ENCODE results near the gene CCDC18.
"Not testable (repeated sequence)": the region's sequence is repeated elsewhere in the genome, so short reads cannot be mapped to it uniquely, and the experiment has no call there.

The CCDC18 gene, protein sequence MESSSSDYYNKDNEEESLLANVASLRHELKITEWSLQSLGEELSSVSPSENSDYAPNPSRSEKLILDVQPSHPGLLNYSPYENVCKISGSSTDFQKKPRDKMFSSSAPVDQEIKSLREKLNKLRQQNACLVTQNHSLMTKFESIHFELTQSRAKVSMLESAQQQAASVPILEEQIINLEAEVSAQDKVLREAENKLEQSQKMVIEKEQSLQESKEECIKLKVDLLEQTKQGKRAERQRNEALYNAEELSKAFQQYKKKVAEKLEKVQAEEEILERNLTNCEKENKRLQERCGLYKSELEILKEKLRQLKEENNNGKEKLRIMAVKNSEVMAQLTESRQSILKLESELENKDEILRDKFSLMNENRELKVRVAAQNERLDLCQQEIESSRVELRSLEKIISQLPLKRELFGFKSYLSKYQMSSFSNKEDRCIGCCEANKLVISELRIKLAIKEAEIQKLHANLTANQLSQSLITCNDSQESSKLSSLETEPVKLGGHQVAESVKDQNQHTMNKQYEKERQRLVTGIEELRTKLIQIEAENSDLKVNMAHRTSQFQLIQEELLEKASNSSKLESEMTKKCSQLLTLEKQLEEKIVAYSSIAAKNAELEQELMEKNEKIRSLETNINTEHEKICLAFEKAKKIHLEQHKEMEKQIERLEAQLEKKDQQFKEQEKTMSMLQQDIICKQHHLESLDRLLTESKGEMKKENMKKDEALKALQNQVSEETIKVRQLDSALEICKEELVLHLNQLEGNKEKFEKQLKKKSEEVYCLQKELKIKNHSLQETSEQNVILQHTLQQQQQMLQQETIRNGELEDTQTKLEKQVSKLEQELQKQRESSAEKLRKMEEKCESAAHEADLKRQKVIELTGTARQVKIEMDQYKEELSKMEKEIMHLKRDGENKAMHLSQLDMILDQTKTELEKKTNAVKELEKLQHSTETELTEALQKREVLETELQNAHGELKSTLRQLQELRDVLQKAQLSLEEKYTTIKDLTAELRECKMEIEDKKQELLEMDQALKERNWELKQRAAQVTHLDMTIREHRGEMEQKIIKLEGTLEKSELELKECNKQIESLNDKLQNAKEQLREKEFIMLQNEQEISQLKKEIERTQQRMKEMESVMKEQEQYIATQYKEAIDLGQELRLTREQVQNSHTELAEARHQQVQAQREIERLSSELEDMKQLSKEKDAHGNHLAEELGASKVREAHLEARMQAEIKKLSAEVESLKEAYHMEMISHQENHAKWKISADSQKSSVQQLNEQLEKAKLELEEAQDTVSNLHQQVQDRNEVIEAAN (N-terminal part only)

GRCh38 chr1:93180723-93181613, at the start of gene CCDC18:
Gene CCDC18 (plus strand): TSS chr1:93180724. CDS start chr1:93183362, 2,638 bp downstream.
- DNase-seq = no peak

- no peak for DNase-seq
Measured at GRCh38 chr1:93132638-93133037, 47.9 kb upstream of the CCDC18 start.

GRCh38 chr1:93136445-93136844, 44.1 kb upstream of the CCDC18 start:
- DNase-seq = no peak

DNA sequence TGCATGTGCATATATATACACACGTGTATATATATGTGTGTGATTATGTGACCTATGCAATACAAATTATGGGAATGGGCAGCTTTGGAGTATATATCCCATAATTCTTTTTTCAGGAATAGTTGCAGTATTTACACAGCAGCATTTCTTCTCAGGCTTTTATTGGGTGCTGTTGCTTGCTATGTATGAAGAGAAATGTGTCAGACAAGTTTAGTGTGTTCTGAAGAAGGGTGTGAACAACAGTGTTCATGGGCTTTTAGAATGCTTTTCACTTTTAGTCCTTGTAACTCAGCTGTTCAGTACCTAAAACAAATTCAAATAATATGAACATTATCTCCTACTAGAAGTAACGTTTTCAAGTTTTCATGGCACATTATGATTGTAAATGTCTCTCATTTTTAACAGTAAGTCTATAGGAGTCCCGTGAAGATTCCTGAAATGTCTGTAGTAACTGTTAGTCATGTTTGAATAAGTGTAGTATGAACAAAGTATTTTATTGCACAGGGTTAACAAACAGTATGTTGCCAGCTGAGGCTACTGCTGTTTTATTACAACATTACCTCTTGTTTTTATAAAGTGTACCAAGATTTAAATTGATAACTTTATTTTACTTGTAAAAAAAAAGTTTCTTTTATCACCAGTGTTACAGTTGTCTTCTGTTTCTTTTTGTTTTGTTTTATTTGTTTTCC, 42.8 kb upstream of the CCDC18 start:
- DNase-seq = no peak

DNA sequence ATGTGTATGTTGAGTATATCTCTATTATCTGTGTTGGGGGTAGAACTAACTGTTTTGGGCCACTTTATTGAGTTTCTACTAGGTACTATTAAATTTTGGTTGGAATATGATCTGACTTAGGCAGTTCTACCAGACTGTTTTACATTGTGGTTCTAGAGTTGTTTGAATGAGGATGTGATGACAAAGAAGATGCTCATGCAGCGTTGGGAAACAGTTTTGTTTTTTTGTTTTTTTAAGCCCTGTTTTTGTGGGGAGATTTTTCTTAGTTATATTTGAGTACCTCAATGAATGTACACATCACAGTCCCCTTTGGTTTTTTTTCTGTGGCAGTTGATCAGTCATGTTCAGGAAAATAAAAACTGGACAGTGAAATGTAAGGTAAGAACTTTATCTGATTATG, 40.4 kb upstream of the CCDC18 start:
- no peak for DNase-seq

- no peak for DNase-seq
Measured at GRCh38 chr1:93142161-93142560, 38.4 kb upstream of the CCDC18 start.

DNA sequence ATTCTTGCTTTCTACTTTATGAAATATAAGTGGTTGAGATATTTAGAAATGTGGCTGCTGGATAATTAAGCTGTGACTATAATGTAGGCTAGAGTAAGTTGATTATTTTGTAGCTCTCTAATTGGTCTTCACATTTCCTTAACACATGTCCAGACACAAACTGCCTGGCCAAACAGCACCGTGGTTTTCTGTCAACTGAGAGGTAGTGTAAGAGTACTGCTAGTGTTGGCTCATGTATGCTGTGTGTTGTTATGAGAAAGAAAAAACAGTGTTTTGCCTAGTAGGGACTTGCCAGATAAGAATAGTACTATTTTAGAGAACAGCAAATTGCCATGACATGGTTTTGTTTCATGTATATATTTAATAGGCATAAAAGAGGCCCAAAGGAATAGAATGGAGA, 37.4 kb upstream of the CCDC18 start:
- no peak for DNase-seq

- no peak for DNase-seq
Measured at GRCh38 chr1:93143769-93144168, 36.8 kb upstream of the CCDC18 start.

GRCh38 chr1:93148001-93148400, 32.5 kb upstream of the CCDC18 start:
- no peak for DNase-seq

GRCh38 chr1:93150729-93151128, 29.8 kb upstream of the CCDC18 start:
- DNase-seq = no peak

DNA sequence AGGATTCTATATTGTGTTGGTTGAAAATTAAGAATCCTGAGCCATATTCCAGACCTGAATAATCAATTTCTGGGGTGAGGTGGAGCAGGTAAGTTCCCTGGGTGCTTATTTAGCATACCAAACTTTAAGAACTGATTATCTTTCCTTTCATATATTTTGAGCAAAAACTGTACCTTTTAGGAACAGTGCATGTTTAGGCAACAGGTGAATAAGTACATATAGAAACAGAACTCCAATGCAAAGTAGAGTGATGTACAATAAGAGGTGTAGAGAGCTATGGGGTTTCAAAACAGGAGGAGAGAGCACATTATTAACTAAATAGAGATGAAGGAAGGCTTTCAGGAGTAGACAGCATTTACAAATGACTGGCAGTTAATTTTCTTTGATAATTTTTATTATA, 29.1 kb upstream of the CCDC18 start:
- no peak for DNase-seq

GRCh38 chr1:93152835-93153234, 27.7 kb upstream of the CCDC18 start:
- DNase-seq = no peak

DNA sequence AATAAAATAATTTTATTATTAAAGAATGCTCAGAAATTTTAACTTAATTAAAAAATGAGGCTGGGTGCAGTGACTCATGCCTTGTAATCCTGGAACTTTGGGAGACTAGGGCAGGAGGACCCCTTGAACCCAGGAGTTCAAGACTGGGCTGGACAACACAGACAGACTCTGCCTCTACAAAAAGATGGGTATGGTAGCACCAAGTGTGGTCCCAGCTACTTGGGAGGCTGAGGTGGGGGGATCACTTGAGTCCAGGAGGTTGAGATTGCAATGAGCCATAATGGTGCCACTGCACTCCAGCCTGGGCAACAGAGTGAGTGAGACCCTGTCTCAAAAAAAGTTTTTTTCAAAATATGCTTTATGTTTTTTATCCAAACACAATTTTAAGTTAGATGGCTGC, 25.6 kb upstream of the CCDC18 start:
- no peak for DNase-seq

DNA sequence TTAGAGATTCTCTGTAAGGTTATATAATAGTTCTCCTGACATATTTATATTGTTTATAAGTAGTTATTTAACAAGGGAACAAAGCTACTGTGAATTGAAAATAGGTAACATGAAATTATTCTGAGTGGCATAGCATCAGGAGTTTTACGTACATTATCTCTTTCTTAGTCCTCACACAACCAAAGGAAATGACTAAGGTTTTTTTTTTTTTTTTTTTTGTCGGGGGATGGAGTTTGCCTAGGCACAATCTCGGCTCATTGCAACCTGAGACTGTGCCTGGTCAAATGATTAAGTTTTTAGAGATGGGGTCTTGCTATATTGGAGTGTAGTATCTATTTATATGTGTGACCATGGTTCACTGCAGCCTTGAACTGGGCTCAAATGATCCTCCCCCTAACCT, 25.2 kb upstream of the CCDC18 start:
- no peak for DNase-seq

- no peak for DNase-seq
Measured at GRCh38 chr1:93159337-93159736, 21.2 kb upstream of the CCDC18 start.

DNA sequence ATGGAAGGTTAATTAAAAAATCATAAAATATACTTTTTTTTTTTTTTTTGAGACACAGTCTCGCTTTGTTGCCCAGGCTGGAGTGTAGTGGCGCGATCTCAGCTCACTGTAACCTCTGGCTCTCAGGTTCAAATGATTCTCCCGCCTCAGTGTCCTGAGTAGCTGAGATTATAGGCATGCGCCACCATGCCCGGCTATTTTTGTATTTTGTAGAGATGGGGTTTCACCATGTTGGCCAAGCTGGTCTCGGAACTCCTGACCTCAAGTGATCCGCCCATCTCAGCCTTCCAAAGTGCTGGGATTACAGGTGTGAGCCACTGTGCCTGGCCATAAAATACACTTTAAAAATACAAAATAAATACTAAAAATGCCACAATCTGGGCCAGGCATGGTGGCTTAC, 17.2 kb upstream of the CCDC18 start:
- not testable (repeated sequence) for DNase-seq

GRCh38 chr1:93164816-93165215, 15.7 kb upstream of the CCDC18 start:
- no peak for DNase-seq

DNA sequence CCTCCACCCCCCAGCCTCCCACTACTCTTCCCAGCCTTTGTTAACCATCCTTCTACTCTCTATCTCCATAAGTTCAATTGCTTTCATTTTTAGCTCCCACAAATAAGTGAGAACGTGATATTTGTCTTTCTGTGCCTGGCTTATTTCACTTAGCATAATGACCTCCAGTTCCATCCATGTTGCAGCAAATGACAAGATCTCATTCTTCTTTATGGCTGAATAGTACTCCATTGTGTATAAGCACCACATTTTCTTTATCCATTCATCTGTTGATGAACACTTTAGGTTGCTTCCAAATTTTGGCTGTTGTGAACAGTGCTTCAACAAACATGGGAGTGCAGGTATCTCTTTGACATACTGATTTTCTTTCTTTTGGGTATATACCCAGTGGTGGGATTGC, 14.6 kb upstream of the CCDC18 start:
- not testable (repeated sequence) for DNase-seq

GRCh38 chr1:93167006-93167405, 13.5 kb upstream of the CCDC18 start:
- DNase-seq = no peak

- not testable (repeated sequence) for DNase-seq
Measured at GRCh38 chr1:93170141-93170678, 10.3 kb upstream of the CCDC18 start.

DNA sequence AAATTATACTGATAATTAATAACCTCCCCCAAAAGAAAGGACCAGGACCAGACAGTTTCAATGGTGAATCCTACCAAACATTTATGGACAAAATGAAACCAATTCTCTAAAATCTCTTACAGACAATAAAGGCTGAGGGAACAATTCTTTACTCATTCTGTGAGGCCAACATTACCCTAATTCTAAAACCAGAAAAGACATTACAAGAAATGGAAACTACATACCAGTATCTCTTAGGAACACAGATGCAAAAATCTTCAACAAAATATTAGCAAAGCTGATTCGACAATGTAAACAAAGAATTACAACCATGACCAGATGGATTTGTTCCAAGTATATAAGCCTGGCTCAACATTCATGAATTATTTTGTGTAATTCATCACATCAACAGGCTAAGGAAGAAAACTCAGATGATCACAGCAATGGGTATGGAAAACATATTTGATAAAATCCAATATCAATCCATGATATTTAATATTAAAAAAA, 8.9 kb upstream of the CCDC18 start:
- no peak for DNase-seq
